Measurements from ENCODE around the gene ANKRD11.

ANKRD11 gene

GRCh38 chr16:89409161-89409711, 81.1 kb downstream of the ANKRD11 start:
- no peak overlapping the region for H3K4me3 ChIP-seq (ENCODE audit: low read length)
- no peak for TF ChIP-seq CTCF (conservative IDR thresholded peaks at IDR 0.05; ENCODE audit: low read length)
- no peak for DNase-seq (ENCODE audit: low read depth)

GRCh38 chr16:89408315-89408714, 82.0 kb downstream of the ANKRD11 start:
- no peak for TF ChIP-seq CTCF (conservative IDR thresholded peaks at IDR 0.05; ENCODE audit: low read length)
- no peak for DNase-seq (ENCODE audit: low read depth)
- no peak overlapping the region for H3K4me3 ChIP-seq (ENCODE audit: low read length)

GRCh38 chr16:89407925-89408300, 82.4 kb downstream of the ANKRD11 start:
- DNase-seq (ENCODE audit: low read depth) = peak; percentile 57
- no peak overlapping the region for H3K4me3 ChIP-seq (ENCODE audit: low read length)
- TF ChIP-seq CTCF (conservative IDR thresholded peaks at IDR 0.05; ENCODE audit: low read length) = no peak

- TF ChIP-seq CTCF (conservative IDR thresholded peaks at IDR 0.05; ENCODE audit: low read length) = no peak
- DNase-seq (ENCODE audit: low read depth) = no peak
- H3K4me3 ChIP-seq (ENCODE audit: low read length) = no peak overlapping the region
Measured at GRCh38 chr16:89407282-89407924, 83.0 kb downstream of the ANKRD11 start.

- H3K4me3 ChIP-seq (ENCODE audit: low read length) = no peak overlapping the region
- no peak for TF ChIP-seq CTCF (conservative IDR thresholded peaks at IDR 0.05; ENCODE audit: low read length)
- DNase-seq (ENCODE audit: low read depth) = no peak
Measured at GRCh38 chr16:89406277-89406888, 84.0 kb downstream of the ANKRD11 start.

GRCh38 chr16:89404561-89404960, 85.8 kb downstream of the ANKRD11 start:
- DNase-seq (ENCODE audit: low read depth) = no peak
- H3K4me3 ChIP-seq (ENCODE audit: low read length) = no peak overlapping the region
- TF ChIP-seq CTCF (conservative IDR thresholded peaks at IDR 0.05; ENCODE audit: low read length) = no peak

GRCh38 chr16:89402962-89403361, 87.4 kb downstream of the ANKRD11 start:
- no peak overlapping the region for H3K4me3 ChIP-seq (ENCODE audit: low read length)
- TF ChIP-seq CTCF (conservative IDR thresholded peaks at IDR 0.05; ENCODE audit: low read length) = no peak

More at GRCh38 chr16:89402962-89403361, 87.4 kb downstream of the ANKRD11 start:
- no peak for DNase-seq (ENCODE audit: low read depth)
